ENCODE data around the gene CAVIN4. TPM values are rescaled to one million over a fixed set of nuclear protein-coding genes. Genes with fewer than 3 reads are reported as not detected.

Gene CAVIN4
- polyA plus RNA-seq, 4 donors: 0.10 to 0.95 TPM; not detected in 2

DNA sequence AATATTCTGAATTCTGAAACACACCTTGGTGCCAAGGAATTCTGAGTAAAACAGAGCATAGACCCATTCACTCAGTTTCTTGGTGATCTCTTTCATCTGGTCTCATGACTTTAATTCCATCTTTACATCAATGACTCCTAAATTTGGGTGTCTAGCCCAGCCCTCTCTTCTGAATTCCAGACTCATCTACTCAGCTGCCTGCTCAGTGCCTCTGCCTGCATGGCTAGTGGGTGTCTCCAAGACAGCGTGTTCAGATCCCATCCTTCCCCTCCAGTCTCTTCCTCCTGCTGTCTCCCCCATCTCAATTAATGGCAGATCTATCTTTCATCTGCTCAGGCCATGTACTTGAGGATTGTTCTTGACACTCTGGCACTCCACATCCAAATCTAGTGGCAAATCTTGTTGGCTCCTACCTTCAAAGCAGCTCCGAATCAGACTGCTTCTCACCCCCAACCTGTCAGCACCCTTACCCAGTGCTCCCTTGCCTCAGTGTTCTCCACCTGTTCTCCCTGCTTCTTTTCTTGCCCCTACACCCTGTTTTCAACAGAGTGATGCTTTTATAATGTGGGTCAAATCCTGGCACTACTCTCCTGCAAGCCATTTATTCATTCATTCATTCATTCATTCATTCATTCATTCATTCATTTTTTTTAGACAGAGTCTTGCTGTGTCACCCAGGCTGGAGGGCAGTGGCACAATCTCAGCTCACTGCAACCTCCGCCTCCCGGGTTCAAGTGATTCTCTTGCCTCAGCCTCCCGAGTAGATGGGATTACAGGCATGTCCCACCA lies 5.3 kb downstream of the CAVIN4 start:
- DNase-seq (no peak), FAIRE-seq (no peak)
- H3K36me3 ChIP-seq (ENCODE audit: control insufficient read depth in 3 of 3, insufficient read depth in 2 of 3, low read depth in 1 of 3, low read length in 3 of 3): no peaks in the 10 kb centered on the region
- no peak overlapping the region for H3K27ac ChIP-seq (ENCODE audit: low read depth in 1 of 3, low read length in 2 of 3)
- no peaks in the 10 kb centered on the region for H3K27me3 ChIP-seq (ENCODE audit: control insufficient read depth in 3 of 3, insufficient read depth in 3 of 3, low read length in 3 of 3)
- H3K4me1 ChIP-seq (ENCODE audit: control insufficient read depth in 3 of 3, insufficient read depth in 2 of 3, low read depth in 1 of 3, low read length in 2 of 3): no peaks in the 10 kb centered on the region
- no peaks in the 10 kb centered on the region for H3K9me3 ChIP-seq (ENCODE audit: control insufficient read depth in 2 of 2, insufficient read depth in 1 of 2, low read depth in 1 of 2, low read length in 1 of 2)
- WGBS, 3 donors: 87 to 93% (median 92%) methylated on average over 5 of the region's 5 CpGs
- H3K4me3 ChIP-seq (ENCODE audit: low read depth in 1 of 3, low read length in 3 of 3): no peak overlapping the region

DNA sequence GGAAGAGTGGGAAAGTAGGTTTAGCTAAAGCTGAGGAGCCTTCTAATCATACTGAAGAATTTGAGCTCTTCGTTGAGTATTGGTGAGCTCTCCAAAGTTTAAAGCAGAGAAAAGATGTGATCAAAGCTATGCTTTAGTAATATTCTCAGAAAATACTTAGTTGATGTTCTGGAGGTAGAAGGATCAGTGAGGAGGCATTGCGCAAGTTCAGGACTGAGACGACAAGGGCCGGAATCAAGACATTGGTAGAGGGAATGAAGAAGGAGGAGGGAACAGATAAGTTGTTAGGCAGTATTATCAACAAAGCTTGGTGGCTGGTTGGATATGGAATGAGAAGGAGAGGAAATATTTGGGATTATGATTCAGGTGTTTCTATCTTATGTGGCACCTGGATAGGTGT lies 7.1 kb downstream of the CAVIN4 start:
- no peak for DNase-seq
- no peaks in the 10 kb centered on the region for H3K4me1 ChIP-seq (ENCODE audit: control insufficient read depth in 3 of 3, insufficient read depth in 2 of 3, low read depth in 1 of 3, low read length in 2 of 3)
- no peak overlapping the region for H3K27ac ChIP-seq (ENCODE audit: low read depth in 1 of 3, low read length in 2 of 3)
- H3K4me3 ChIP-seq (ENCODE audit: low read depth in 1 of 3, low read length in 3 of 3): no peak overlapping the region
- no peak for FAIRE-seq
- H3K9me3 ChIP-seq (ENCODE audit: control insufficient read depth in 2 of 2, insufficient read depth in 1 of 2, low read depth in 1 of 2, low read length in 1 of 2): no peaks in the 10 kb centered on the region
- 91 to 96% (median 95%) methylated on average over 4 of the region's 4 CpGs for WGBS, 3 donors
- no peaks in the 10 kb centered on the region for H3K36me3 ChIP-seq (ENCODE audit: control insufficient read depth in 3 of 3, insufficient read depth in 2 of 3, low read depth in 1 of 3, low read length in 3 of 3)
- no peaks in the 10 kb centered on the region for H3K27me3 ChIP-seq (ENCODE audit: control insufficient read depth in 3 of 3, insufficient read depth in 3 of 3, low read length in 3 of 3)

- H3K27ac ChIP-seq (ENCODE audit: low read depth in 1 of 3, low read length in 2 of 3): no peak overlapping the region
- no peak overlapping the region for H3K4me3 ChIP-seq (ENCODE audit: low read depth in 1 of 3, low read length in 3 of 3)
- DNase-seq (no peak), FAIRE-seq (no peak)
- H3K27me3 ChIP-seq (ENCODE audit: control insufficient read depth in 3 of 3, insufficient read depth in 3 of 3, low read length in 3 of 3): no peaks in the 10 kb centered on the region
- WGBS, 3 donors: 79 to 89% (median 82%) methylated on average over 7 of the region's 7 CpGs
- H3K4me1 ChIP-seq (ENCODE audit: control insufficient read depth in 3 of 3, insufficient read depth in 2 of 3, low read depth in 1 of 3, low read length in 2 of 3): no peaks in the 10 kb centered on the region
- no peaks in the 10 kb centered on the region for H3K9me3 ChIP-seq (ENCODE audit: control insufficient read depth in 2 of 2, insufficient read depth in 1 of 2, low read depth in 1 of 2, low read length in 1 of 2)
- H3K36me3 ChIP-seq (ENCODE audit: control insufficient read depth in 3 of 3, insufficient read depth in 2 of 3, low read depth in 1 of 3, low read length in 3 of 3): no peaks in the 10 kb centered on the region
These were observed 8.2 kb downstream of the CAVIN4 start for GRCh38 chr9:100586093-100586492.

DNA sequence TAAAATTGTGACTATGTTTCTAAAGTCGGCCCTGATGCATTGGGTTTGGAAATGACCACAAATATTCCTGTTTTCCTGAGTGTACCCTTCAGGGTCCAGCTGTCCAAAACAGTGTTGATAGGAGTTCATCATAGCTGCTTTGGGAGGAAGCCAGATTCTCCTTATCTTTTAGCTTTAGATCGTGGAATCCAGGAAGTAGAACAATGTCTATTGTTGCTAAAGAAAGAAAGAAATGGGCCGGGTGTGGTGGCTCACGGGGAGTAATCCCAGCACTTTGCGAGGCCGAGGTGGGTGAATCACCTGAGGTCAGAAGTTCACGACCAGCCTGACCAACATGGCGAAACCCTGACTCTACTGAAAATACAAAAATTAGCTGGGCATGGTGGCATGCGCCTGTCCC lies 9.5 kb downstream of the CAVIN4 start:
- Histone ChIP-seq H3K9me3 (ENCODE audit: control insufficient read depth in 2 of 2, insufficient read depth in 1 of 2, low read depth in 1 of 2, low read length in 1 of 2) (no peaks in the 10 kb centered on the region), H3K36me3 (ENCODE audit: control insufficient read depth in 3 of 3, insufficient read depth in 2 of 3, low read depth in 1 of 3, low read length in 3 of 3) (no peaks in the 10 kb centered on the region), H3K4me3 (ENCODE audit: low read depth in 1 of 3, low read length in 3 of 3) (no peak overlapping the region), H3K27me3 (ENCODE audit: control insufficient read depth in 3 of 3, insufficient read depth in 3 of 3, low read length in 3 of 3) (no peaks in the 10 kb centered on the region), H3K27ac (ENCODE audit: low read depth in 1 of 3, low read length in 2 of 3) (no peak overlapping the region), H3K4me1 (ENCODE audit: control insufficient read depth in 3 of 3, insufficient read depth in 2 of 3, low read depth in 1 of 3, low read length in 2 of 3) (no peaks in the 10 kb centered on the region)
- FAIRE-seq (no peak), DNase-seq (no peak)
- 24 to 63% (median 46%) methylated on average over 9 of the region's 9 CpGs for WGBS, 3 donors

DNA sequence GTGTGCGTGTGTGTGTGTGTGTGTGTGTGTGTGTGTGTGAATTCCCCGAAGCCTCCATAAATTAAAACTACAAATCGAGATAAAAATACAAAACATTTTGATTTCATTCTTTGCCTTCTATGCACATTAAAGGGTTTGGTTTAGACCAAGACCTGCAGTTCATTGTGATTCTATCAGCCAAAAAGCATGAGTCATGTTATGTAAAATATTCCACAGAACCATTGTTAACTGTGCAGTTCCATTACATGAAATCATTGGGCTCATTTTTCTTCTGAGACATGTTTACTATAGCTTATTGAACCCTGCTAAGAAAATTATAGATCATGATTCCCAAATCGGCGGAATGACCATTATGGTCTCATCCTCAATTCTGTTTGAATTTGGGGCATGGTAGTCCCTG lies 11.7 kb downstream of the CAVIN4 start:
- Histone ChIP-seq H3K27me3 (ENCODE audit: control insufficient read depth in 3 of 3, insufficient read depth in 3 of 3, low read length in 3 of 3) (no peaks in the 10 kb centered on the region), H3K9me3 (ENCODE audit: control insufficient read depth in 2 of 2, insufficient read depth in 1 of 2, low read depth in 1 of 2, low read length in 1 of 2) (no peaks in the 10 kb centered on the region), H3K4me3 (ENCODE audit: low read depth in 1 of 3, low read length in 3 of 3) (no peak overlapping the region), H3K27ac (ENCODE audit: low read depth in 1 of 3, low read length in 2 of 3) (no peak overlapping the region), H3K4me1 (ENCODE audit: control insufficient read depth in 3 of 3, insufficient read depth in 2 of 3, low read depth in 1 of 3, low read length in 2 of 3) (no peaks in the 10 kb centered on the region), H3K36me3 (ENCODE audit: control insufficient read depth in 3 of 3, insufficient read depth in 2 of 3, low read depth in 1 of 3, low read length in 3 of 3) (no peaks in the 10 kb centered on the region)
- WGBS, 3 donors: 82 to 88% (median 84%) methylated on average over 5 of the region's 5 CpGs
- FAIRE-seq (no peak), DNase-seq (no peak)

GRCh38 chr9:100590481-100590880 lies 12.6 kb downstream of the CAVIN4 start:
- FAIRE-seq (no peak), DNase-seq (no peak)
- H3K4me1 ChIP-seq (ENCODE audit: control insufficient read depth in 3 of 3, insufficient read depth in 2 of 3, low read depth in 1 of 3, low read length in 2 of 3): no peaks in the 10 kb centered on the region
- H3K4me3 ChIP-seq (ENCODE audit: low read depth in 1 of 3, low read length in 3 of 3): no peak overlapping the region
- no peaks in the 10 kb centered on the region for H3K36me3 ChIP-seq (ENCODE audit: control insufficient read depth in 3 of 3, insufficient read depth in 2 of 3, low read depth in 1 of 3, low read length in 3 of 3)
- WGBS, 3 donors: 57 to 85% (median 81%) methylated on average over 2 of the region's 2 CpGs
- no peaks in the 10 kb centered on the region for H3K27me3 ChIP-seq (ENCODE audit: control insufficient read depth in 3 of 3, insufficient read depth in 3 of 3, low read length in 3 of 3)
- no peaks in the 10 kb centered on the region for H3K9me3 ChIP-seq (ENCODE audit: control insufficient read depth in 2 of 2, insufficient read depth in 1 of 2, low read depth in 1 of 2, low read length in 1 of 2)
- H3K27ac ChIP-seq (ENCODE audit: low read depth in 1 of 3, low read length in 2 of 3): no peak overlapping the region

DNA sequence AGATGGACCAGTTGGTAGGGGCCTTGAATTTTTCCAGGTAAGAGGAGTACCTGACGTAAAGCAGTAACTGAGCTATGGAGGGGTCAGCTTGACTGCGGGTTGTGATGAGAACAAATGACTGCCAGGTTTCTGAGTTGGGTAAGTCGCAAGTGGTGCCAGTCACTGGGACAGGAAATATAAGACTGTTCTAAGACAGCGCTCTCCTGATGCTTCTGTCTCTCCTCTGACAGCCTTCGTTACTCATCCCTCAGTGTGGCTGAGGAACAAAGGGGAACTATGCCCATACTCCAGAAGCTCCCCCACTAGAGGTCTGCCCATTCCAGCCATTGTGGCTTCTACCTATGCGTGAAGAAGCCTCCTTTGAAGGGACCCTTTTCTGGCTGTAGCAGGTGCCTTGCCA lies 13.3 kb downstream of the CAVIN4 start:
- Histone ChIP-seq H3K36me3 (ENCODE audit: control insufficient read depth in 3 of 3, insufficient read depth in 2 of 3, low read depth in 1 of 3, low read length in 3 of 3) (no peaks in the 10 kb centered on the region), H3K9me3 (ENCODE audit: control insufficient read depth in 2 of 2, insufficient read depth in 1 of 2, low read depth in 1 of 2, low read length in 1 of 2) (no peaks in the 10 kb centered on the region), H3K4me1 (ENCODE audit: control insufficient read depth in 3 of 3, insufficient read depth in 2 of 3, low read depth in 1 of 3, low read length in 2 of 3) (no peaks in the 10 kb centered on the region), H3K27ac (ENCODE audit: low read depth in 1 of 3, low read length in 2 of 3) (no peak overlapping the region), H3K4me3 (ENCODE audit: low read depth in 1 of 3, low read length in 3 of 3) (no peak overlapping the region), H3K27me3 (ENCODE audit: control insufficient read depth in 3 of 3, insufficient read depth in 3 of 3, low read length in 3 of 3) (no peaks in the 10 kb centered on the region)
- WGBS, 3 donors: 92 to 93% (median 92%) methylated on average over 6 of the region's 6 CpGs
- no peak for FAIRE-seq
- no peak for DNase-seq

DNA sequence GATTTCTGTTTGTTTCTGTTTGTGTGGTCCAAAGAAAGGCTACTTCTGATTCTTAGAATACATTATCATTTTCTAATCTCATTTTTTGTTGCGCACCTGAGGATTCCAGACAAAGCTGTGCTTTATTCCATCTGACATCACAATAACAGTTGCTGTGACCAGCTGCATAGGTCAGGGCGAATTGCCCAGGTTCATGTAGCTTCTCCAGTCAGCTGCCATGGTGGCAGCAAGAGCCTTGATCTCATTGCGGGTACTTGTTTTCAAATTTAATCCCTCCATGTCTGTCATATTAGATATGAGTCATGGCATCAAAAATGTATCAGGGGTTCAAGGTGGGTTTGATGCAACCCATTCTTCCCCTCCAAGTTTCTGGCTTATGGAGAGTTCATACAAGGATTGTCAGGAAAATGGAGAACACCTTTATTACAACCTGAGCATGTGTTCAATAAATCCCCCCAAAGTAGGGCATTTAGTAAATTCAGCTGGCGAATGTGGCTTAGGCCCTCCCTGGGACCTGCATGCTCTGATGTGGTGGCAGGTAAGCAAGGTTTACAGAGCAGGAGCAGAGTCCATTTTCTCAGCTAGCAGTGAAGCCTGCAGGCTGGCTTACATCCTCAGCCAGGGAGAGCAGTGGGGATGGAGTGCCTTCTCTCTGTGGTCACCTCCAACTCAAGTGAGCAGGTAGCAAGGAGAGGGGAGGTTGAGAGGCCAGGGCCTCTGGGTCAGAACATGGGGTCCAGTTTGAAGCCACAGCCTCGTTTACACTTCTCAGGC lies 13.9 kb downstream of the CAVIN4 start:
- Histone ChIP-seq H3K27me3 (ENCODE audit: control insufficient read depth in 3 of 3, insufficient read depth in 3 of 3, low read length in 3 of 3) (no peaks in the 10 kb centered on the region), H3K36me3 (ENCODE audit: control insufficient read depth in 3 of 3, insufficient read depth in 2 of 3, low read depth in 1 of 3, low read length in 3 of 3) (no peaks in the 10 kb centered on the region), H3K4me3 (ENCODE audit: low read depth in 1 of 3, low read length in 3 of 3) (no peak overlapping the region), H3K9me3 (ENCODE audit: control insufficient read depth in 2 of 2, insufficient read depth in 1 of 2, low read depth in 1 of 2, low read length in 1 of 2) (no peaks in the 10 kb centered on the region), H3K4me1 (ENCODE audit: control insufficient read depth in 3 of 3, insufficient read depth in 2 of 3, low read depth in 1 of 3, low read length in 2 of 3) (no peaks in the 10 kb centered on the region), H3K27ac (ENCODE audit: low read depth in 1 of 3, low read length in 2 of 3) (no peak overlapping the region)
- no peak for DNase-seq
- WGBS, 3 donors: 75 to 84% (median 76%) methylated on average over 5 of the region's 5 CpGs
- no peak for FAIRE-seq

All from small intestine (tissue), 7 donors.